Mesothelial cell of epicardium (in vitro differentiated cells): Measurements from ENCODE around the gene MTIF3. TPM values are rescaled to one million over a fixed set of nuclear protein-coding genes. Genes with fewer than 3 reads are reported as not detected.

Experiments
- DNase-seq, 2 experiments: peaks; one replicate each; pipeline ENCODE4 v3.0.0; 2021; ENCODE audit warnings: low spot score in 2 of 2; ENCODE audit not compliant: unreplicated experiment in 2 of 2
- H3K27ac Mint-ChIP-seq: 2 replicates; pipeline ENCODE4 v1.8.0; 2021; ENCODE audit warnings: mixed read lengths
- H3K27me3 Mint-ChIP-seq: 2 replicates; pipeline ENCODE4 v1.8.0; 2021; ENCODE audit warnings: low read depth, mixed read lengths
- H3K36me3 Mint-ChIP-seq: 2 replicates; pipeline ENCODE4 v1.8.0; 2021; ENCODE audit warnings: mixed read lengths
- H3K4me1 Mint-ChIP-seq: 2 replicates; pipeline ENCODE4 v1.8.0; 2021; ENCODE audit warnings: mixed read lengths
- H3K4me3 Mint-ChIP-seq: 2 replicates; pipeline ENCODE4 v1.8.0; 2021; ENCODE audit warnings: mild to moderate bottlenecking, moderate library complexity, mixed read lengths
- H3K9me3 Mint-ChIP-seq: 2 replicates; pipeline ENCODE4 v1.8.0; 2021; ENCODE audit warnings: mixed read lengths
- CTCF ChIP-seq: fragments of 200-600 bp; sonication (generic); IDR thresholded peaks from one replicate; pipeline ENCODE4 v1.5.0; 2021; ENCODE audit warnings: antibody characterized with exemption; ENCODE audit not compliant: unreplicated experiment
- total RNA-seq: library from RNA; stranded (reverse); gene quantifications from 3 replicates; pipeline ENCODE4 v1.2.1, GENCODE V29; 2021

Gene MTIF3
- total RNA-seq = 39.1 to 41.1 TPM (median 40.4 TPM) in 3 replicates

- Mint-ChIP-seq H3K27ac (peak within 1 kb of the TSS; percentile 97), H3K4me3 (peak within 1 kb of the TSS; percentile 86), H3K36me3 (no peaks in the 10 kb centered on the region)
Observed at GRCh38 chr13:27449936-27450828, at the start of gene MTIF3. TSS of gene MTIF3 (minus strand) at chr13:27450564. CDS start at chr13:27440448, 10,116 bp downstream.

GRCh38 chr13:27497563-27498230, 47.3 kb upstream of the MTIF3 start:
- Mint-ChIP-seq H3K27me3 (peaks cover 66% of the 10 kb centered on the region), H3K36me3 (no peaks in the 10 kb centered on the region), H3K27ac (no peak overlapping the region), H3K4me1 (peaks cover 7% of the 10 kb centered on the region), H3K4me3 (no peak overlapping the region), H3K9me3 (no peaks in the 10 kb centered on the region)
- TF ChIP-seq CTCF = no peak
- no peak for DNase-seq

More at GRCh38 chr13:27449936-27450828, at the start of gene MTIF3:
- peak; percentile 84 to 94 for DNase-seq
- H3K4me1 Mint-ChIP-seq = peaks cover 28% of the 10 kb centered on the region
- no peaks in the 10 kb centered on the region for H3K9me3 Mint-ChIP-seq
- no peak for TF ChIP-seq CTCF
- H3K27me3 Mint-ChIP-seq = peaks cover 17% of the 10 kb centered on the region

- peaks cover 62% of the 10 kb centered on the region for H3K27me3 Mint-ChIP-seq
- peaks cover 7% of the 10 kb centered on the region for H3K4me1 Mint-ChIP-seq
- H3K9me3 Mint-ChIP-seq = no peaks in the 10 kb centered on the region
- TF ChIP-seq CTCF = no peak
- DNase-seq = no peak
- no peak overlapping the region for H3K4me3 Mint-ChIP-seq
- H3K36me3 Mint-ChIP-seq = no peaks in the 10 kb centered on the region
- no peak overlapping the region for H3K27ac Mint-ChIP-seq
Observed at GRCh38 chr13:27496536-27497273, 46.3 kb upstream of the MTIF3 start.

- no peaks in the 10 kb centered on the region for H3K9me3 Mint-ChIP-seq
- no peak for DNase-seq
- no peak for TF ChIP-seq CTCF
- no peaks in the 10 kb centered on the region for H3K36me3 Mint-ChIP-seq
- peaks cover 7% of the 10 kb centered on the region for H3K4me1 Mint-ChIP-seq
- peaks cover 59% of the 10 kb centered on the region for H3K27me3 Mint-ChIP-seq
- H3K27ac Mint-ChIP-seq = no peak overlapping the region
- no peak overlapping the region for H3K4me3 Mint-ChIP-seq
Observed at GRCh38 chr13:27496006-27496405, 45.6 kb upstream of the MTIF3 start.

- Mint-ChIP-seq H3K36me3 (no peaks in the 10 kb centered on the region), H3K27me3 (peaks cover 55% of the 10 kb centered on the region), H3K9me3 (no peaks in the 10 kb centered on the region), H3K4me3 (no peak overlapping the region), H3K4me1 (peaks cover 4% of the 10 kb centered on the region), H3K27ac (no peak overlapping the region)
- no peak for DNase-seq
- TF ChIP-seq CTCF = no peak
Observed at GRCh38 chr13:27495551-27495950, 45.2 kb upstream of the MTIF3 start.
